NCI-H524 treated with DMSO at 0.1 percent for 48 hours (cell line): Measurements from ENCODE around the gene FAAP100.
"Not testable (repeated sequence)": the region's sequence is repeated elsewhere in the genome, so short reads cannot be mapped to it uniquely, and the experiment has no call there.

Experiments
- DNase-seq: peaks from one replicate; lab custom pipeline; 2025; lab: John Stamatoyannopoulos, UW

Gene FAAP100

GRCh38 chr17:81552244-81553017 lies at the start of gene FAAP100:
Gene FAAP100 (minus strand): TSS chr17:81552353. CDS start chr17:81552330, 23 bp downstream.
- no peak for DNase-seq

GRCh38 chr17:81601525-81602120 lies 49.5 kb upstream of the FAAP100 start:
- peak; percentile 12 for DNase-seq

- DNase-seq: no peak
Observed at GRCh38 chr17:81599719-81600486, 47.8 kb upstream of the FAAP100 start.

GRCh38 chr17:81593105-81593871 lies 41.1 kb upstream of the FAAP100 start:
- no peak for DNase-seq

- DNase-seq: no peak
Observed at GRCh38 chr17:81591971-81592370, 39.8 kb upstream of the FAAP100 start.

- DNase-seq: no peak
Observed at GRCh38 chr17:81590121-81590520, 38.0 kb upstream of the FAAP100 start.

GRCh38 chr17:81589612-81590011 lies 37.5 kb upstream of the FAAP100 start:
- DNase-seq: no peak

GRCh38 chr17:81586096-81586495 lies 33.9 kb upstream of the FAAP100 start:
- no peak for DNase-seq

- DNase-seq: not testable (repeated sequence)
Observed at GRCh38 chr17:81584771-81585170, 32.6 kb upstream of the FAAP100 start.

GRCh38 chr17:81583589-81584342 lies 31.6 kb upstream of the FAAP100 start:
- DNase-seq: no peak

- DNase-seq: no peak
Observed at GRCh38 chr17:81582749-81583148, 30.6 kb upstream of the FAAP100 start.

- DNase-seq: no peak
Observed at GRCh38 chr17:81582341-81582740, 30.2 kb upstream of the FAAP100 start.

GRCh38 chr17:81581758-81582157 lies 29.6 kb upstream of the FAAP100 start:
- no peak for DNase-seq

- no peak for DNase-seq
Observed at GRCh38 chr17:81580481-81580880, 28.3 kb upstream of the FAAP100 start.

GRCh38 chr17:81579821-81580321 lies 27.7 kb upstream of the FAAP100 start:
- no peak for DNase-seq

- no peak for DNase-seq
Observed at GRCh38 chr17:81579298-81579697, 27.1 kb upstream of the FAAP100 start.

GRCh38 chr17:81578561-81579225 lies 26.5 kb upstream of the FAAP100 start:
- no peak for DNase-seq

GRCh38 chr17:81578038-81578441 lies 25.9 kb upstream of the FAAP100 start:
- DNase-seq: no peak

GRCh38 chr17:81577278-81578000 lies 25.3 kb upstream of the FAAP100 start:
- no peak for DNase-seq
